ENCODE results near the gene PRKG1.
"Not testable (repeated sequence)": the region's sequence is repeated elsewhere in the genome, so short reads cannot be mapped to it uniquely, and the experiment has no call there.

The PRKG1 gene

DNA sequence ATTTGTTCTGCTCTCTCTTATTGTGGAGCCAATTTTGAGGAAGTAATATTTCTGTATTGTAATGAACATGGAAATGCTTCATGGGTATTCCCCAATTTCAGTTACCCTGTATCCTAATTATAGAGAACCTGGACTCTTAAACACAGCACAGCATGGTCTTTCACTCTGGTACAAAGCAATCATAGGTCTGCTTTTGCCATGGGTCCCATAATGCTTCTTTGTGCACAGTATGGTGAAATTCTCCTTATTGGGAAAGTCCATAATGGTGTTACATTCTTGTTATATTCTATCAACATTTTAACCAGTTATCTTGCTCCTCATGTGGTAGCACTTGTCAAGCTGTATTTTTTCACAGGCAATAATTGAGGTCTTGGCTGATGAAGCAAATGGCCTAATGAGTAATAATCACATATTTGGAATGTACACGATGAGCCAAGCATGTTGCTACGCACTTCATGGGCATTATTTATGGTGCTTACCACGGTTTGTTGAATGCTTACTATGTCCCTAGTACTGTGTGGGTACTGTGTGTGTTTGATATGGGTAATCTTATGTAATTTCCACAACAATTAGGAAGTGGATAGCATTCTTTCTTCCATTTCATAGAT lies 42.9 kb downstream of the PRKG1 start:
- DNase-seq (ENCODE audit: low read depth), result no peak

DNA sequence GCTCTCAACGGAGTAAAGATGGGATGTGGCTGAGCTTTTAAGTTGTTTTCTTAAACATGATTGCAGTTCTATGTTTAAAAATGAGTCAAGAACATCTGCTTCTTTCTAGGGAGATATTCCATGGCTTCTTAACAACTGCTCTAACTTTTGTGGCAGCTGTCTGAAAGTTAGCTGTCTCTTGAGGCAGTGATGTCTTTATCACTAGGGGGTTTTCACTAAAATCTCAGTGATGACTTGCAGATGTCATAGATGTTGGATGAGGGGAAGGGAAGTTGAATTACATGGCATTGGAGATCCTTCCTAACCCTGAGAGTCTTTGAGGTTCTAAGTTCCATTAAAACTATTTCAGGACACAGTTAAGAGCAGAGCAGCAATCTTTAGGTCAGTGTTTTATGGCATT lies 43.5 kb downstream of the PRKG1 start:
- no peak for DNase-seq (ENCODE audit: low read depth)

DNA sequence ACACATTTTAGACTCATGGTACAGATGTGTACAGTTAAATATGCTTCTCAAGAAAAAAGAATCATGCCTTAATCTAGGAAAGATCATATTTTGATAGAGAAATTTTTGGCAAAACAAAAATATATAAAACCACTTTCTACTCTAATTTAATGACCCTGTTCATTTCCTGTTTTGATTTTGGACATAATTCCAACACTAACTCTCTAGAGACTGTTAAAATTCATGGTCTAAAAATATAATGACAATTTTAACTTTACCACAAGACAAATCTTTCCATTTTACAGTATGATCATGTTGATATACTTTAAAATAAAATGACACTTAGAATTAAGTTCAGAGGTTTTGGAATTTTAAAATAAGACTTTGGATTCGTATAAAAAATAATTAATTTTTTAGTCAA lies 45.2 kb downstream of the PRKG1 start:
- DNase-seq (ENCODE audit: low read depth), result no peak

DNA sequence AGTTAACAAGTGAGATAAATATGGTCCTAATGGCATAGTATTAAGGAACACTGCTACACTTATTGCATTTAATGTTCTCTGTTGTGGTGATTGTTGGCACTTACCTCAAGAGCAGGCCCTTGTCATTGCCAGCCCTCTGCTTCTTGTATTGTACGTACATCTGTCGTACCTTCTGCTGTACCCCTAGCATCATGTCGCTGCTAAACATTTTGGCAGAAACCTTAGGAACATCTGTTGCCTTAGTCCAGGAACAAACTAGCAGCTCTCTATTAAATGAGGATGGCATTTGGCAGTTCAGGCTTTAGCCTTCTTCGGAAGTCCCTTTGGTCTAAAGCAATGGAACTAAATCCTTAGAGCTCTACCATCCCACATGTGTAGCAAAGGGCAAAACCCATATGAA lies 47.6 kb downstream of the PRKG1 start:
- DNase-seq (ENCODE audit: low read depth), result no peak

DNA sequence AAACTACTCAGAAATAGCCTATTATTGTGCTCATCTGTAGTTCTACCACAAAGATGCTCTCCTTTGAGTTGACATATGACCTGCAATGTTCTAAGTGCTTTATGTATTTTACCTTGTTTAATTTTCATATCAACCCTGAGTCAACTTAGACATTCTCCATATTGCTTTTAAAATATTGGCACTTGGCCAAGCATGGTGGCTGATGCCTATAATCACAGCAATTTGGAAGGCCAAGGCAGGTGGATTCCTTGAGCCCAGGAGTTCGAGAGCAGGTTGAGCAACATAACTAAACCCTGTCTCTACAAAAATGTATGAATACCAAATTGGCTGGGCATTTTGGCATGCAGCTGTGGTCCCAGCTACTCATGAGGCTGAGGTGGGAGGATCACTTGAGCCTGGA lies 50.6 kb downstream of the PRKG1 start:
- DNase-seq (ENCODE audit: low read depth), result no peak

DNA sequence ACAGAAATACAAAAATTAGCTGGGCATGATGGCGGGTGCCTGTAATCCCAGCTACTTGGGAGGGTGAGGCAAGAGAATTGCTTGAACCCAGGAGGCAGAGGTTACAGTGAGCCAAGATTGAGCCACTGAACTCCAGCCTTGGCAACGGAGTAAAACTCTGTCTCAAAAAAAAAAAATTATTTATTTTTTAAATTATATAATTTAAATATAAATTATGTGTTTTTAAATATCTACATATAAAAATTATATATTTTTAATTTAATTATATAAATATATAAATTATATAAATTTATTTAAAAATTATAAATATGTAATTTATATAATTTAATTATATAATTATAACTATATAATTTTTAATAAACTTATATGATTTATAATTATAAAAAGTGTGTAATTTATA lies 51.2 kb downstream of the PRKG1 start:
- DNase-seq (ENCODE audit: low read depth), result no peak

DNA sequence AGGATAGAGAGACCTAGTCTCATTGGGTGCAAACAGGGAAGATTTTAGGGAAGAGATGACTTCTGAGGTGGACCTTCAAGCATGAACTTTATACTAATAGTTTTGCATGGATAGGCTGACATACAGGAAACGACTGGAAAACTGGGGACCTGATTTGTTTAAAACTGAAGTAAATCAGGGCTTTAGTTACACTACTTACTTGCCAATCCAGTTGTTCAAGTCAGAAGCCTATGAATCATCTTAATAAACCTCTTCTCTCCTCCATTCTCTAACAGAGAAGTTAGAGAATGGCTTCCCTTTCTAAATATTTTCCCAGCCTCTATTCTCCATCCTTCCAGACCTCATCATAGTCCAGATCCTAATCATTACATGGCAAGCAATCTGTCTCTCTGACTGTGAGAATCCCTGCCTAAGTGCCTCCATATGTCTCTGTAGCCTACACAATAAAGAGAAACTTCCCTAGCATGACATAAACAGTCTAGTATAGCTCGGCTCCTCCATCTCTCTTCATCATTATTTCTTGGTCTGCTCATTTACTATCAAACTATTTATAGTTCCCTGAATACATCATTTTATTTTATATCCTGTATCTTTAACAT lies 55.8 kb downstream of the PRKG1 start:
- no peak for DNase-seq (ENCODE audit: low read depth)

DNA sequence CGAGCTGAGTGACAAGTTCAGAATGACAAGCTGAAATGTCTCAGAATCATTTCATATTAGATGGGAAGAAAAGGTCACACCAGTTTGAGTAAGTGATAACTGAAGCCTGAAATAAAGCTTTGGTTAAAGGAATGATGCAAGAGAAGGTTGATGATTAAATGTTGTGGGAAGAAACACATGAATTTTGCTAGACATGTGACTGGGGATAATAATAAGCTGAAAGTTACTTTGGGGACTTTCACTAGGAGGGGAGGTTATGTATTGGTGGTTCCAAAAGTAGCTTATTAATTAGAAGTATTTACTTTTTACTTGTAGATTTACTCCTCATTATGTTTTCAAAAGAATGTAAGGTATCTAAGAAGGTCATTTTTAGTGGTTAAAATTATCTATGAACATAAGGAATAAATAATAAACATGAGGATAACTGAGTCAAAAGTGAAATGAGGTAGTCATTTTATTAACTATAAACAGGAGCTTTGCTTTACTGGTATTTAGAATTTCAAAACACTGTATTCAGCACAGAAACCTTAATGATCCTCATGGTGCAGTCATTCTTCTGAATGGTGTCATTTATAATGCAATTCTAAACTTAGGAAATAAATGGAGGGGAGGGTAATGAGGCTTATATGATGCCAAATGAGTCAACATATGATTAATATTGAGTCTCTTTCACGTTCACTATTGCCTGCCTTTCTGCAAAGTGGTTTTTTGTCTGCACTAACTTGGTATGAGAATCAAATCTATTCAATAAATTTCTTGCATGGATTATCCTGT lies 63.7 kb downstream of the PRKG1 start:
- no peak for DNase-seq (ENCODE audit: low read depth)

DNA sequence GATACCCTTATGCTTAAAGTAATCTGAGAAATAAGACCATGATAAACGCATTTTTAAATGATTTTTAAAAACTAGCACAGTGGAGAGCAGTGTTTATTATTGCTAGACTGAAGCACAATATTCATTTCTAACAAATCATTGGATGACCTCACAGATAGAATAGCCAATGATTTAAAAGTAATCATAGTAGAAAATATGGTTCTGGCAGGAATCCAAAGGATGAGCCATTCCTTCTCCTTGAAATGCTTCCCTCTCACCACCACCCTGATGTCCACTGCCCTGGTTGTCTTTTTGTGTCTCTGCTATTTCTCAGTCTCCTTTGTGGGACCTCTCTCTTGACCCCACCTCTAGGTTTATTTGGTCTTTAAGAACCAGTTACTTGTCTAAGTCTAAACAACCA lies 64.9 kb downstream of the PRKG1 start:
- no peak for DNase-seq (ENCODE audit: low read depth)

DNA sequence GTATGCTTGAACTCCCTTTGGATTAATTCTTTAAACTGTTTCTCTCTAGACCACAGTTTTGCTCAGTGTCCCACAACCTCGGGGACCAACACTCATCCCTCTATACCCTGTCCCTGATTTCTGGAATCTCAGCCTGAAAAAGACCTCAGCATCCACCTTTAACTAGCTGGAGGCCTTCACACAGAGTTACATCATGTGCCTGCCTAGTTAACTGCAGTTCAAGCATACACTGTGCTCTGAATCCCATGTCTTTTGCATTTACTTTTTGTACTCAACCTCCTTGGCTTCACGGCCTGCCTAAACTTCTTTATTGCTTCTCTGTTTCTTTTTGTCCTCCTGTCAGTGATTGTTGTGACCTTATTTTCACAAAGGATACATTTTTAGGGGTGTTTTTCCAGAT lies 66.7 kb downstream of the PRKG1 start:
- no peak for DNase-seq (ENCODE audit: low read depth)

DNA sequence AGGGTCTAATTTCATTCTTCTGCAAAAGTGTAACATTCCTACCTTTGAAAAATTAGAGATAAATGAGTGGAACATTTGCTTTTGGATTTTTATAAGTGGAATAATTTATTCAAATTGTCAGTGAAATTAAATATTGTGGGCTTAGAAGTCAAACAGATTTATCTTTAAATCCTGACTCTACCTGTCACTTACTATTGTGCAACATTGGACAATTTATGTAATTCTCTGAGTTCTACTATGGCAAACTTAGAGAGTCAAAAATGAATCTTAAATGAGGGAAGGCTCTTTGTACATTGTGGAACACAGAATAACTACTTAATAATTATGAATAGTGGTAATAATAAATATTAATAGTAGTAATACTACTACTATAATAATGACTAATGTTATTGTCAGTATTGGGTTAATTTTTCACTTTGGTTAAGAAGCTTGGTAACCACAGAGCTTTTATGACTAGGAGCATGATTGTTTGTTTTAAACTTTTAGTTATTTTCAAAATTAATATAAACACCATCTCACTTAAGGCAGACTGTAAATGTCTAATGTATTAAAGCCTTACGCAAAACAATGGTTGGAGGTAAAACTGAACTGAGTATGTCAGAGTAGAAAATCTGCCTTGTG lies 70.0 kb downstream of the PRKG1 start:
- DNase-seq (ENCODE audit: low read depth), result no peak

DNA sequence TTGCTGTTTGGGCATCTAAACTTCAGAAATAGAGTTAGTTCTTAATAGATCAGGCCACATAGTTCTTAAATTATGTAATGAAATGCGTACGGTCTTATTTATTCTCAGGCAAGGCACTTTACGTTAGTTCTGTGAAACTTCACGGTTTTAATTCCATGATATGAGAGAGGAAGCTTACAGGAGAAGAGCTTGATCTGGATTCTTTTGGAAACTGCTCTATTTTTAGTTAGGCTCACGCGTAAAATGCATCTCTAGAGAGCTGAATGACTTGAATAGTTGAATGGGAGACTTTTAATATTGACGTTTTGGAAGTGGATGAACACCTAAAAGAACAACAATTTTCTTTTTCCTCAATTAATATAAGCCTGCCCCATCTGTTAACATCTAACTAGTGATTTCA lies 71.1 kb downstream of the PRKG1 start:
- no peak for DNase-seq (ENCODE audit: low read depth)

DNA sequence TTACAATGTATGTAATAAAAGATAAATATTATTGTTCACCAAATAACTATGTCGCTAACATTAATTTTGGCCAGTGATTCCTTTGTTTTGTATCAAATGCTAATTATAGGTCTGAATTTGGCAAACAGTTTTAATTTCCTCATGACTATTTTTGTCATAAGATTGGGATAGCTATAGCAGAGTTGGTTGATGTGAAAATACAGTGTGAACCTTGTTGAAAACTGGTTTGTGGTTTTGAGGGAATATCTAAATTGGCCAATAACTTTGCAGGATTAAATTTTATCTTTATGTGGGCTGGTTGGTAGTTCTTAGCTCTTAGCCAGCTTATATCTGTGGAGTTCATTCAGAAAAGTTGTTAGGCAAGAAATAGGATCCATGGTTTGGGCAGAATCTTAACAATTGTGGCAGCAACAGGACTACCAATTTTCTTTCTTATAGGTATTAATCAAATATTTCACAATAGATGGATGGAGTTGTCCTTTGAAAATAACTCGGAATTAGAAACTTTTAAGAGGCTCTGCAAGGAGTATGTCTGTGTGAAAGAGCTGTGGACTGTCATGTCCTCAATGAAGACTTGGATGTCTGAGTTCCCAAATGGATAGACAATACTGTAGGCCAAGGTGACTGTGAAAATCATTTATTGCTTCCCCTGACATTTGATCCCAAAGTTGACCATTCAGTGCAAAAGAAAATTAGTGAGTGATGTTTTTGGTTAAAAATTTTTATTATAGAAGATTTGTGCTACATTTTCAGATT lies 73.5 kb downstream of the PRKG1 start:
- no peak for DNase-seq (ENCODE audit: low read depth)

DNA sequence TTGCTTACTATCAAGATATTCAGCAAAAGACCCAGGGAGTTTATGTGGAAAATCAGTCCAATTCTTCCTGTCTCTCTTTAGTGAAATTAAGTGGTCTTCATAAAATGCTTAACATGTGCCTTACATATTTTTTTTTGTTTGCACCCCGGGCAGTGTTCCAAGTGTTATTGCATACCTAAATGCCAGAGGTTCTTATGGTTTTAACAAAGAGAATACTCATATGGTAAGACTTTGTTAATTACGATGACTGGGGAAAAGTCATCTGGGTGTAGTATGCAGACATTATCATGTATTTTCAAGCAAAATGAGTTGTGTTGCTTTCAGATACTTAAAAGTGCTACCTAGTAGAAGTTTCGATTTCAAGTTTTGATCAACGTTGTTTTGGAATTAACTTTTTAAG lies 82.6 kb downstream of the PRKG1 start:
- no peak for DNase-seq (ENCODE audit: low read depth)

DNA sequence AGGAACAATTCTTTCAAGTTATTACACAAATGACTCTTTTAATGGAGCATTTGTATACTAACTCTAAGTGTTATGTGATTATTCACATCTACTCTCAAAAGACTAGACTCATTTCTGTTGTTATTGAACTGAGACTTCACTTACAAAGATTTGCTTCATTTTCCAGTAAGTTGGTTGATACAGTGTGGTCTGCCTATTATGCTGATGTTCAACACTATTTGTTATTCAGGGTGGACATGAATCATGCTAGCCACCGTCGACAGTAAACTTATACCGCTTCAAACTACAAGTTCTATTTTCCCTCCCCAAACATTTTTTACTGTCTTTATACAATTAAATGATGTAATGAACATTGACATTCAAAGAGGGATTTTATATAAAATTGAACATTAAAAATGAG lies 84.5 kb downstream of the PRKG1 start:
- DNase-seq (ENCODE audit: low read depth), result no peak

DNA sequence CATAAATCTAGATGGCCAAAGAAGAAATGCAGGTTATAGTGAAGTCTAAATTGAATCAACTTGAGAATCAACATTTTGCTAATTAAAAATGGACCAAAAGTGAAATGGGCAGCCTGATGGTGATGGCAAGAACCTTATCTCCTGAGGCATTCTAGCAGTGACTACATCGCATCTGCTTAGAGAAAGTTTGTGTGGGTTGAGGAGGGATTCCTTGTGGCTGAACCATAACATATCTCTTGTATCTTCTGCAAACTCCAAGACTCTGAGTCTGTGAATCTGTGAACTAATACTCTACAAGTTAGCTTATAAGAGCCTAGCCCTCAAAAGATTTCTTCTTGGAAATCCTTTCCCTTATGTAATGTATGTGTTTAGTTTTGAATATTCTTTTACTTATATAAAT lies 85.6 kb downstream of the PRKG1 start:
- no peak for DNase-seq (ENCODE audit: low read depth)

DNA sequence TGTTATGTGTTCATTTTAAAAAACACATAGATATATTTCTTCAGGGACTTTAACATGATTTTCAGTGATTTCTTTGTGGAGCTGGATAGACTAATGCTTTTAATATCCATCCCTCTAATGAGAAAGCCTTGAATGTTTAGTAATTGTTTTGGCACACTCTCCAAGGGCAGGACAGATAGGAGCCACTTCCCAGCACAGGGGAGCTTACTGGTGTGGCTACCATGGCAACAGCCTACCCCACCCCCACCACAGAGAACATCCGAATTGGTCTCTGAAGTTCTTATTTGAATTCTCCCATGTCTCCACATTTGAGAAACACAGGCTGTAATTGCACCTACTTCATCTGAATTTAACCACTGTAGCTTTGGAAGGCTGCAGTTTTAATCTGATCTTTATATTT lies 87.7 kb downstream of the PRKG1 start:
- DNase-seq (ENCODE audit: low read depth), result no peak

DNA sequence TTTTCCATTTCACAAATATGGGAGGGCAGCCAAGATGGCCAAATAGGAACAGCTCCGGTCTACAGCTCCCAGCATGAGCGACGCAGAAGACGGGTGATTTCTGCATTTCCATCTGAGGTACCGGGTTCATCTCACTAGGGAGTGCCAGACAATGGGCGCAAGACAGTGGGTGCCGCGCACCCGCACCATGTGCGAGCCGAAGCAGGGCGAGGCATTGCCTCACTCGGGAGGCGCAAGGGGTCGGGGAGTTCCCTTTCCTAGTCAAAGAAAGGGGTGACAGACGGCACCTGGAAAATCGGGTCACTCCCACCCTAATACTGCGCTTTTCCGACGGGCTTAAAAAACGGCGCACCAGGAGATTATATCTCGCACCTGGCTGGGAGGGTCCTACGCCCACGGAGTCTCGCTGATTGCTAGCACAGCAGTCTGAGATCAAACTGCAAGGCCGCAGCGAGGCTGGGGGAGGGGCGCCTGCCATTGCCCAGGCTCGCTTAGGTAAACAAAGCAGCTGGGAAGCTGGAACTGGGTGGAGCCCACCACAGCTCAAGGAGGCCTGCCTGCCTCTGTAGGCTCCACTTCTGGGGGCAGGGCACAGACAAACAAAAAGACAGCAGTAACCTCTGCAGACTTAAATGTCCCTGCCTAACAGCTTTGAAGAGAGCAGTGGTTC lies 89.2 kb downstream of the PRKG1 start:
- DNase-seq (ENCODE audit: low read depth), result not testable (repeated sequence)

DNA sequence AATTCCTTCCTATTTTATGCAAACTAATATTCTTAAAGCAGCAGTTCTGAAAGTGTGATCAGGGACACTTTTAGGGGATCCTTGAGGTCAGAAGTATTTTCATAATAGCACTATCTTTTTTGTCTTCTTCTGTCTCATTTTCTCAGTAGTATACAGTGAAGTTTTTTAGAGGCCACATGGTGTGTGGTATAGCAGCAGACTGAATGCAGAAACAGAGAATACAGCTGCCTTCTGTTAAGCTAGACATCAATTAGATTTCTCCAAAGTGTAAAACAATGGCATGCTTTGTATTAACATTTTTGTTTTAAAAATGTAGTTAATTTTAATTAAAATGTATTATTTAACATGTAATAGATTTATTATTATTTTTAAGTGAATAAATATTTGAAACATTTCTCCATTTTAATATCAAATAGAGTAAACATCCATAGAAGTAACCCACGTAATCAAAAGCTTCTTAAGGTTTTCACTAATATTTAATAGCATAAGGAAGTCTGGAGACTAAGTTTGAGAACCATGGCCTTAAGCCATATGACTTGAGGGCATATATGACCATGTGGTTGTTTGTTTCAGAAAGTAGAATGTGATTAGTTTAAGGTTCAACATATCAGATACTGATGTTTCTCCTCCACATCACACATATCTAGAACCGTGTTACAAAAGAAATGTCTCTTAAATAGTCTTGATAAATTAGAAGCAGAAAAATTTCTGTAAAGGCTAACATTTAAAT lies 94.0 kb downstream of the PRKG1 start:
- DNase-seq (ENCODE audit: low read depth), result no peak

DNA sequence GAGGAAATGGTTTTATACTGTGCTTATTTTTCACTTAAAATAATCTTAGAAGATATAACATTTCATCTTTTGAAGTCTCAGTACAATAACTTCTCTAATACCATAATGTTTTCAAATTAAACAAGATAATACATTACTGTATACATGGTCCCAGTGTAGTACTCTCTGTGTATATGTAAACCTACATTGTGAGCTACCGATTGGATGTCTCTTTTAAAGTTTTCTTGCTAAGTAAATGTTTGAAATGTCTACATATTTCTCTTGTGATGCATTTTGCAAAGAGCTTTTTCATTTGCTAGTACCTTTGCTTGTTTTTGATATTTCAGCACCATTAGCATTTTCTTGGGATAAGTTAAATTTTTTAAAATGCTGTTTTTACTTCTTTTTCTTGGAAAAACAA lies 94.8 kb downstream of the PRKG1 start:
- DNase-seq (ENCODE audit: low read depth), result no peak

DNA sequence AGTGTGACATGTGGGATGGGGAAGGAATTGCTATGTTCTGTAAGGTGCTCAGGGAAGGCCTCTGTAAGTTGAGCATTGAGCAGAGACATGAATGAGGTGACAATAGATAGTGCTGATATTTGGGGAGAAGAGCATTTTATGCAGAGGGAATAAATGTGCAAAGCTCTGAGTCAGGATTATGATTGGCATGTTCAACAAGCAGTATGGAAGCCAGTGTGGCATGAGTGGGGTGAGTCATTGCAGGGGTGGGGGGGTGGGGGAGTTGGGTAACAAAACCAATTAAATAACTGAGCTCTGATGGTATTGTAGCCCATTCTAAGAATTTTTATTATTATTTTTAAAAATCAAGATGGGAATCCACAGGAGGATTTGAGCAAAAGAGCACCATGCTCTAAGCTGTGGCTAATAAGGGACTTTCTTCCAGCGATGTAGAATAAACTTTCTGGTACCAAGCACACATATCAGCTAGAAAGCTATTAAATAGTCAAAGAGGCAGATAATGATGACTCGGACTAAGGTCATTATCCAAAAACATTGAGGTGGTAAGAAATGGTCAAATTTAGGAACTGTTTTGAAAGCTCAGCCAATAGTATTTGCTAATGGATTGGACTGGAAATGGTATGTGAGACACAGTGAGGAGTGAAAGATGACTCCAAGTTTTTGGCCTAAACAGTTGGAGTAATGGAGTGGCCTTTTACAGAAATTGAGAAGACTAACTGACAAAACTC lies 96.4 kb downstream of the PRKG1 start:
- DNase-seq (ENCODE audit: low read depth), result no peak

Data from T-helper 22 cell (primary cell).